Nucleus accumbens (tissue), 56 donors: ENCODE measurements around the gene AMDHD2.
"Not testable (repeated sequence)": the region's sequence is repeated elsewhere in the genome, so short reads cannot be mapped to it uniquely, and the experiment has no call there.

Experiments
- DNase-seq, 56 donors: peaks; one replicate each; lab custom pipeline; 2025; lab: John Stamatoyannopoulos, UW

AMDHD2 gene

DNA sequence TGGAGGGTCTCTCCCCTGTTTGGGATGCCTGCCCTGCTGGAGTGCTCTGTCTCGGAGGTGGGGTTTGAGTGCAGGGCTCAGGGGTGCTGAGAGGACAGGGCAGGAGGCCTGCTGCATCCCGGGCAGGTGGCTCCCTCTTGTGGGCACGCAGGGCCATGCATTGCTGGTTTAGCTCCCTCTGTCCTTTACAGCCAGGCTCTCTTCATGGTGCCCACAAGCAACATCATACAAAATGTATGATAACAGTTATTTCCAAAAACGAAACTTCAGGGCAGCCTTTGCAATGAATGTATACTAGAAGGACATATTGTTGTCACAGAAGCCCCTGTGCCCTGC lies 40.6 kb downstream of the AMDHD2 start:
- DNase-seq = not testable (repeated sequence)

DNA sequence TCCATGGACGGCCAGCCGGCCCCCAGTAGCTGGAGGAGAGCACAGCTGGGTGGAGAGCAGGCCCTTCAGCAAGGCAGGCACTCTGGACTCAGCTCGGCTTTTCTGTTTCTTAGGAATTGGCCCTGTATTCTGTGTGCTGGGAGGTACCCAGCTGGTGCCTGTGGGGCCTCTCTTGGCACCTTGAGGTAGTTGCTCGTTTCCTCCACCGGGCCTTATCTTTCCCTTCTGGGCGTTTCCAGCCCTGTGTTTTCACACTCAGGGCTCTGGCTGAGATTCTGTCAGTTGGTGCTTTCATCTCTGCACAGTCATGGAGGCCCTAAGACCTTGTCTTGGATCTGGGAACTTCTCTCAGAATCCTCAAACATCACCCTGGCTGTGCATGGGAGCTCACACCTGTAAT lies 47.3 kb downstream of the AMDHD2 start:
- DNase-seq = not testable (repeated sequence)

DNA sequence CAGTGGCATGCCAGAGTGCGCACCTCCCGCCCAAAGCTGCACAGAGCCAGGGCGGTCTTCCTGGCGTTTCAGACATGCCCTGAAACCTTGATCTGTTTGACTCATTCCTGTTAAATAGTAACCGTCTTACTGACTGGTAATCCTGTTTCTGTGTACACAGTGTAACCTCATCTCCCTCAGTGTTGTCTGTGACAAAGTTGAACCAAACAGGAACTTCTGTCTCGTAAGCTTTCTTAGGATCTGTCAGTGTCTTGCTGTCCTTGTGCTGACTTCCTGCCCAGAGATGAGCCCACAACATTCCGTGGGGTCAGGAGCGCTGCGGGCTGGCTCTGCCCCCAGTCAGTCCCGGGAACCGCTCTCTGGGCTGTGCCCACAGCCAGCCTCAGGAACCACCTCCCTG lies 48.4 kb downstream of the AMDHD2 start:
- DNase-seq = not testable (repeated sequence)

DNA sequence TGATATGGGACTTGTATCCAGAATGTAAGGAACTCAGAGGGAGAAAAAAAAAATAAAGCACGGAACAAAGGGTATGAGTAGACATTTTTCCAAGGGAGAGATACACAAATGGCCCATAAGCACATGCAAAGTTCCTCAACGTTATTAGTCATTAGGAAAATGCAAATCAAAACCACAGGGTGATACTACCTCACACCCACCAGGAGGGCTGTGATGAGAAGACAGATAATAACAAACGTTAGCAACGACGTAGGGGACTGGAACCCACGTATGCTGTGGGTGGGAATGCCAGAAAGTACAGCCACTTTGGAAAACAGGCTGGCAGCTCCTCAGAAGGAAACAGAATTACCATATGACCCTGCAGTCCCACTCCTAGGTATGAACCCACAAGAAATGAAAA lies 52.5 kb downstream of the AMDHD2 start:
- DNase-seq = not testable (repeated sequence)

DNA sequence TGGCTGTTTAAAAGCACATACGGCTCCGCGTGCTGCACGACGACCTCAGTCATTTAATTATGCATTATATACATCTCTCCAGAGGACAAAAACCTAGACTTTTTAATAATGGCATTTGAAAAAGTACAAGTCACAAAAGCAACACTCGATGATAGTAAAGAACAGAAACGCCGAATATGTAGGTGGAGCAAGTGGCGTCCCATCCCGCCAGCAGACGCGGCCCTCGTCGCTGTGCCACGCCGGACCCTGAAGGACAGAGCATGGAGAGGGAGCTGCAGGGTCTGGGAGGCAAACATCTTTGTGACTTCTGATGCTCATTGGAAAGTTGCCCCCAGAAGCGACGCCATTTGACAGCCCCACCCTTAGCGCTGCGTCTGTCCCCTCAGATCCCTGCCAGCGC lies 55.7 kb downstream of the AMDHD2 start:
- DNase-seq = not testable (repeated sequence)

DNA sequence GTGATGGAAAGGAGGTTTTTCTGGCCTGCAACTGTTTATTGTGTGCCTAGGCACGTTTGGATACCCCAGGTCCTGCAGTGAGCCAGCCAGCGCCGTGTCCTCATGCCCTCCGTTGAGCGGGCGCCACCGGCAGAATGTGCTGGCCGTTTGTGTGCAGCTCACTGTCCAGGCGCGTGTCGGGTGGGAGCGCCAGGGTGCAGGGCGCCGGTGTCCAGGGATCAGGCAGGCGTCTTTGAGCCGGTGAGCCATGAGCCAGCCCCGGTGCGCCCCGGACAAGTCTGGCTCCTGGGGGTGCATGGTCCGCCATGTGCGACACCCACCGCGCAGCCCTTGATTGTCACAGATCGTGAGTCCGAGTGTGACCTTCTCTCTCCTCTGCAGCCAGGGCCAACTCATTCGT lies 56.9 kb downstream of the AMDHD2 start:
- DNase-seq = not testable (repeated sequence)

DNA sequence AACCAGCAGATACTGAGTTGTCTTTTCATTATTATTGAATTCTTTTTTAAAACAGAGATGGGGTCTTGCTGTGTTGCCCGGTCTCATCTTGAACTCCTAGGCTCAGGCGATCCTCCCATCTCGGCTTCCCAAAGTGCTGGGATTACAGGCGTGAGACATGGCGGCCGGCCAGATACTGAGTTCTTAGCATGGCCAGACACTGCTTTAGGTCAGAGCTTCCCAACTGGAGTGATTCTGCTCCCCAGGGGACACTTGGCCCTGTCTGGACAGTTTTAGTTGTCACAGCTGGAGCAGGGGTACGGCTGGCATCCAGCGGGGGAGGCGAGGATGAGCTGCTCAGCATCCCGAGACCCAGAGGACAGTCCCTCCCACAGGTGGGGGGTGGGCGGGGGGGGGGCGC lies 58.7 kb downstream of the AMDHD2 start:
- not testable (repeated sequence) for DNase-seq

DNA sequence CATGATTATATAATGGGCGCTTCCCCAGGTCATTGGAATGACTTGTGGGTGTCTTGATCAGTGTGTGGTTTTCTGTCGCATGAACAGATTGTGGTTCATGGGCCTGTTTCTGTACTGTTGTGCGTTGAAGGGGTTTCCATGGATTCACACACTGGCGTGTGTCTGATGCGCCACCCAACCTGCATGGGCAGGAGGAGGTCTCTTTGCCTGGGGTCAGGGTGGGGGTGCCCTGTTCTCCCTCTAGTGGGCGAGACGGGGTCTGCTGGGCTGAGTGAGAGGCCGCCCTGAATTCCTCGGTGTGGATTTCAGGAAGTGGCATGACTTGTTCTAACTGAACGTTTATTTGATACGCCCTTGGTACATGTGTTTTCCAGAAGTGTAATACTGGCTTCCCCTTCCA lies 60.0 kb downstream of the AMDHD2 start:
- DNase-seq = not testable (repeated sequence)

DNA sequence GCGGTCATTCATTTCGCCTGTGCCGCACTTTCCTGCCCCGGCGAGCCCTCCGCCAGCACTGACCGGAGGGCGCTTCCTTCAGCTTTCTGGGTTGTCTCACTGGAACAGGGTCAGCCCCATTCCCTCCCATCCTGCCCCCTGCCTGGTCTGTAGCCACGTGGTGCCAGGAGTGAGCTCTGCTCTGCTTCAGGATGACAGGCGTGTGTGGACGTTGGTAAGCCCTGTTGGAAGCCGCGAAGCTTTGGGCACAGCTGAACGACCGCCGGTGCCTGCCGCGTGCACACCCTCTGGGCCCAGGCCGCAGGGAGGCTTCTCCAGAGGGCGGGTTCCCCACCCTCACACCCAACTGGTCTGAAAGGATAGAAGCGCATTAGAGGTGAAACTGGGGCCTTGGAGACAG lies 60.6 kb downstream of the AMDHD2 start:
- not testable (repeated sequence) for DNase-seq
